Retinal pigment epithelial cell (primary cell): ENCODE data around the gene NR3C1.
"Not testable (repeated sequence)": the region's sequence is repeated elsewhere in the genome, so short reads cannot be mapped to it uniquely, and the experiment has no call there.

Experiments used
- DNase-seq: peaks from one replicate; pipeline ENCODE4 v3.0.0-alpha.2; 2010; ENCODE audit warnings: low read depth
- H3K4me3 ChIP-seq: 2 replicates; pipeline ENCODE4 v1.5.1; 2011; ENCODE audit warnings: mild to moderate bottlenecking, low read length, control low read depth, moderate library complexity
- TF ChIP-seq, protein P1 (sequence below): conservative IDR thresholded peaks from 2 replicates; pipeline ENCODE4 v1.5.1; 2011; ENCODE audit warnings: low read depth, low read length, control low read depth, inconsistent platforms

The NR3C1 gene

DNA sequence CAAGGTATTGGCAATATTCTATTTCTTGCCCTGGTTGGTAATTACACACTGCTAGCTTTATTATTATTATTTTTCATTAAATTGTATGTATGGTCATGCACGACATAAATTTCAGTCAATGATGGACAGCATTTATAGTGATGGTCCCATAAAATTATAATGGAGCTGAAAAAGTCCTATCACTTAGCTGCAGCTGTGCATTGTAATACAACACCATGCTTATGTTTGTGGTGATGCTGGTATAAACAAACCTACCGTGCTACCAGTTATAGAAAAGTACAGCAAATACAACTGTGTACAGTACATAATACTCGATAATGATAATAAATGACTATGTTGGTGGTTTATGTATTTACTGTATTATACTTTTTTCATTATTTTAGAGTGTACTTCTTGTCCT lies 65.5 kb downstream of the NR3C1 start:
- TF ChIP-seq, protein P1, sequence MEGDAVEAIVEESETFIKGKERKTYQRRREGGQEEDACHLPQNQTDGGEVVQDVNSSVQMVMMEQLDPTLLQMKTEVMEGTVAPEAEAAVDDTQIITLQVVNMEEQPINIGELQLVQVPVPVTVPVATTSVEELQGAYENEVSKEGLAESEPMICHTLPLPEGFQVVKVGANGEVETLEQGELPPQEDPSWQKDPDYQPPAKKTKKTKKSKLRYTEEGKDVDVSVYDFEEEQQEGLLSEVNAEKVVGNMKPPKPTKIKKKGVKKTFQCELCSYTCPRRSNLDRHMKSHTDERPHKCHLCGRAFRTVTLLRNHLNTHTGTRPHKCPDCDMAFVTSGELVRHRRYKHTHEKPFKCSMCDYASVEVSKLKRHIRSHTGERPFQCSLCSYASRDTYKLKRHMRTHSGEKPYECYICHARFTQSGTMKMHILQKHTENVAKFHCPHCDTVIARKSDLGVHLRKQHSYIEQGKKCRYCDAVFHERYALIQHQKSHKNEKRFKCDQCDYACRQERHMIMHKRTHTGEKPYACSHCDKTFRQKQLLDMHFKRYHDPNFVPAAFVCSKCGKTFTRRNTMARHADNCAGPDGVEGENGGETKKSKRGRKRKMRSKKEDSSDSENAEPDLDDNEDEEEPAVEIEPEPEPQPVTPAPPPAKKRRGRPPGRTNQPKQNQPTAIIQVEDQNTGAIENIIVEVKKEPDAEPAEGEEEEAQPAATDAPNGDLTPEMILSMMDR, result no peak
- H3K4me3 ChIP-seq, result no peak overlapping the region
- no peak for DNase-seq

DNA sequence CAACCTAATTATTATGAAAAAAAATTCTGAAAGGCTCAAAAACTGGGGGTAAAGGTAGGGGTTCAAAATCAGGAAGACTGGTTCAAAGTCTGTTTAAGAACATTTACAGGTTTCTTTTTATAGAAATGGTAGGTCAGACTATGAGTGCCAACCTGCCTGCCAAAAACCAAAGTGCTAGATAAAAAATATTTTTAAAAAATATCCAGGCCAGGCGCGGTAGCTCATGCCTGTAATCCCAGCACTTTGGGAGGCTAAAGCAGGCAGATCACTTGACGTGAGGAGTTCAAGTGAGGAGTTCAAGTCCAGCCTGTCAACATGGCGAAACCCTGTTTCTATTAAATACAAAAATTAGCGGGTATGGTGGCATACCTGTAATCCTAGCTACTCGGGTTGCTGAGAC lies 67.0 kb downstream of the NR3C1 start:
- TF ChIP-seq, protein P1, result no peak
- H3K4me3 ChIP-seq, result no peak overlapping the region
- DNase-seq, result no peak

DNA sequence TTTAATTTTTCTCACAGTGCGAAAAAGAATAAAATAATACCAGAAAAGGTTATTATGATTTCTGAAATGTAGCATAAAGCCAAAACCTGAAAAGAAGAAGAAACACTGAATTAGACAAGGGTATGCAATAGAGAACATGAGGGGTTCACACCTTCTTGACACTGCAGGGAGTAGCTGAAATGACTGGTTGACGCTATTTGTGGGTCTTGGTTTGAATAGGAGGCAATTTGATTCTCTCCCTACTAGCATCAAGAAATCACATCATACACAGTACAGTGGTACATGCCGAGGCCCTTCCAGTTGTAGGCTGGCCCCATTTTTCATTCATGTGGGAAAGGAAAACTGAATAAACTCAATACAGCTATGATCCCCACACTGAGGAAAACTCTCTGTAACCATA lies 68.6 kb downstream of the NR3C1 start:
- no peak for DNase-seq
- TF ChIP-seq, protein P1, result no peak
- H3K4me3 ChIP-seq, result no peak overlapping the region

DNA sequence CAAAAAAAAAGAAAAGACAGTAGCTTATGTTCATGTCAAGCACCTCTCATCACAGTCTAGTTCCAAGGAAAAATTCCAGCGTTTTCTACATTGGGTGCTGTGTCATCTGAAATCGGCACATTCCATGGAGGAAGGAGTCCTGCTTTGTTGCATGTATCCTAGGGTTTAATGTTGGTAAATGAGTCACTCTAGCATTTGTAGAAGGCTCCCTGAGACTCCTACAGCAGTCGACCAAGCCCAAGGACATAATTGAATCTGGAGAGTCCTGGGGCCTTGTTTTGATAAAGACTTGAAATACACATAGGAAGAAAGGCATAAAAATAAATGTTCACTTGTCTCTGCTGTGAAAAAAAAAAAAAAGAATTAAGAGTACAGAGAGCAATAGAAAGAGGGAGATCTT lies 69.1 kb downstream of the NR3C1 start:
- not testable (repeated sequence) for DNase-seq, H3K4me3 ChIP-seq

DNA sequence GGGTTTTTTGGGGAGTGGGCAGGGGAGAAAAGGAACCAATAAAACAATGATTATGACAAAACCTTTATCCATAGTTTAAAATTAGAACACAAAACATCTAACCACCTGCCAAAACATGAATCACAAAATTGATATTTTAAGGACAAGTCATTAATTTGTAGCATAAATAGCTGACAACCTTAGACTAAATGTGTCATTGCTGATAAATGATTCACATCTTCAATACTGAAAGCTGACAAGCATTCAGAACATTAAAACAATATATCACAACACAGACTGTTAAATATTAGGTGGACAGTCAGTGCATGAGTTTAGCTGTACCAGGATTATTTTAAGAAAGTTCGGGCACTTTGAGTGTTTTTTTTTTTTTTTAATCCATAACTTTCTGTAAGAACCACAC lies 71.5 kb downstream of the NR3C1 start:
- DNase-seq, result no peak
- TF ChIP-seq, protein P1, result no peak

DNA sequence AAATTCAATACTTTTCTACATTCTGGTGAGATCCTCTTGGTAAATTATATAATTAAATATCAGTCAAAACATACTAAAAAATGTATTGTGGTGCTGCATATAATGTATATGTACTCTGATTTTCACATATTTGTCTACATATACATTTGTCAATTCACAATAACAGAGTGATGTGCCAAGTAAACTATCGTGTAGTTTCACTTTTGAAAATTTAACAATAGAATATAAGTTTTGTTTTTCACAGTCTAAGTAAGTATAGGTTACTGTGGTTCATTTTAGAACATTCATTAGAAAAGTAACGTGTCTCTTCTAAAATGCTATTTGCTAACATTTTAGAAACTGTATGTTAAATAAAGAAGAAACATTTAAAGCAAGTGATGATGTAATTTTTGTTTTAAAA lies 73.6 kb downstream of the NR3C1 start:
- no peak for DNase-seq

More for the DNA sequence above, 71.5 kb downstream of the NR3C1 start:
- no peak overlapping the region for H3K4me3 ChIP-seq

DNA sequence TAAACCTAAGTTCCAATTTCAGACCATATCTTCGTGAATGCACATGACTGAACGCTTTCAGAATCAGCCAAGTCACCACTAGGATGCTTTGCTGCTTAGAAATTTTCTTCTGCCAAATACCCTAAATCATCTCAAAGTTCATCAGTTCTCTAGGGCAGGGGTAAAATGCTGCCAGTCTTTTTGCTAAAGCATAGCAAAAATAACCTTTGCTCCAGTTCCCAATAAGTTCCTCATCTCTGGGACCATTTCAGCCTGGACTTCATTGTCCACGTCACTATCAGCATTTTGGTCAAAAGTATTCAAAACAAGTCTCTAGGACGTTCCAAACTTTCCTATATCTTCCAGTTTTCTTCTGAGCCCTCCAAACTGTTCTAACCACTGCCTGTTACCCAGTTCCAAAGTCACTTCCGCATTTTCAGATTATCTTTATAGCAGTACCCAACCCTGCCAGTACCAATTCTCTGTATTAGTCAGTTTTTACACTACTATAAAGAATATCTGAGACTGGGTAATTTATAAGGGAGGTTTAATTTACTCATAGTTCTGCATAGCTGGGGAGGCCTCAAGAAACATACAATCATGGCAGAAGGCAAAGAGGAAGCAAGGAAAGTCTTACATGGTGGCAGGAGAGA lies 74.8 kb downstream of the NR3C1 start:
- H3K4me3 ChIP-seq, result no peak overlapping the region
- TF ChIP-seq, protein P1, result no peak
- no peak for DNase-seq

More for the DNA sequence above, 73.6 kb downstream of the NR3C1 start:
- H3K4me3 ChIP-seq, result no peak overlapping the region
- TF ChIP-seq, protein P1, result no peak

DNA sequence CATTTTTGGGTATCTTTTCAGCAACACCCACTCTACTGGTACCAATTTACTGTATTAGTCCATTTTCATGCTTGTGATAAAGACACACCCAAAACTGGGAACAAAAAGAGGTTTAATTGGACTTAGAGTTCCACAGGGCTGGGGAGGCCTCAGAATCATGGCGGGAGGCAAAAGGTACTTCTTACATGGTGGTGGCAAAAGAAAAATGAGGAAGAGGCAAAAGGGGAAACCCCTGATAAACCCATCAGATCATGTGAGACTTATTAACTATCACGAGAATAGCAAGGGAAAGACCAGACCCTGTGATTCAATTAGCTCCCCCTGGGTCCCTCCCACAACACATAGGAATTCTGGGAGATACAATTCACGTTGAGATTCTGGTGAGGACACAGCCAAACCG lies 78.4 kb downstream of the NR3C1 start:
- DNase-seq, H3K4me3 ChIP-seq: not testable (repeated sequence)

DNA sequence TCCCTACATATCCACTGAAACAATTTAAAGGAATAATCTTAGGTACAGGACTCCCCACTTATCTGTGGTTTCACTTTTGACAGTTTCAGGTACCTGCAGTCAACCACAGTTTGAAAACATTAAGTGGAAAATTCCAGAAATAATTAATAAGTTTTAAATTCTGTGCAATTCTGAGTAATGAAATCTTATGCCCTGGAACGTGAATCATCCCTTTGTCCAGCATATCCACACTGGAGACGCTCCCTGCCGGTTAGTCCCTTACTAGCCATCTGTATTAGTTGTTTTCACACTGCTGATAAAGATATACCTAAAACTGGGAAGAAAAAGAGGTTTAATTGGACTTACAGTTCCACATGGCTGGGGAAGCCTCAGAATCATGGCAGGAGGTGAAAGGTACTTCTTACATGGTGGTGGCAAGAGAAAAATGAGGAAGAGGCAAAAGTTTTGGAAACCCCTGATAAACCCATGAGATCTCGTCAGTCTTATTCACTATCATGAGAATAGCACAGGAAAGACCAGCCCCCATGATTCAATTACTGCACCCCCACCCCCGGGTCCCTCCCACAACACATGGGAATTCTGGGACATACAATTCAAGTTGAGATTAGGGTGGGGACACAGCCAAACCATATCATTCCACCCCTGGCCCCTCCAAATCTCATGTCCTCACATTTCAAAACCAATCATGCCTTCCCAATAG lies 80.4 kb downstream of the NR3C1 start:
- DNase-seq, H3K4me3 ChIP-seq: not testable (repeated sequence)
